ENCODE data around the gene AHDC1. TPM values are rescaled to one million over a fixed set of nuclear protein-coding genes. Genes with fewer than 3 reads are reported as not detected.

AHDC1 gene
- total RNA-seq, 5 donors from 2014 or later (not counting 1 experiment from before 2014, with no cell fraction given), result 21.9 to 26.4 (median 23.1) TPM

DNA sequence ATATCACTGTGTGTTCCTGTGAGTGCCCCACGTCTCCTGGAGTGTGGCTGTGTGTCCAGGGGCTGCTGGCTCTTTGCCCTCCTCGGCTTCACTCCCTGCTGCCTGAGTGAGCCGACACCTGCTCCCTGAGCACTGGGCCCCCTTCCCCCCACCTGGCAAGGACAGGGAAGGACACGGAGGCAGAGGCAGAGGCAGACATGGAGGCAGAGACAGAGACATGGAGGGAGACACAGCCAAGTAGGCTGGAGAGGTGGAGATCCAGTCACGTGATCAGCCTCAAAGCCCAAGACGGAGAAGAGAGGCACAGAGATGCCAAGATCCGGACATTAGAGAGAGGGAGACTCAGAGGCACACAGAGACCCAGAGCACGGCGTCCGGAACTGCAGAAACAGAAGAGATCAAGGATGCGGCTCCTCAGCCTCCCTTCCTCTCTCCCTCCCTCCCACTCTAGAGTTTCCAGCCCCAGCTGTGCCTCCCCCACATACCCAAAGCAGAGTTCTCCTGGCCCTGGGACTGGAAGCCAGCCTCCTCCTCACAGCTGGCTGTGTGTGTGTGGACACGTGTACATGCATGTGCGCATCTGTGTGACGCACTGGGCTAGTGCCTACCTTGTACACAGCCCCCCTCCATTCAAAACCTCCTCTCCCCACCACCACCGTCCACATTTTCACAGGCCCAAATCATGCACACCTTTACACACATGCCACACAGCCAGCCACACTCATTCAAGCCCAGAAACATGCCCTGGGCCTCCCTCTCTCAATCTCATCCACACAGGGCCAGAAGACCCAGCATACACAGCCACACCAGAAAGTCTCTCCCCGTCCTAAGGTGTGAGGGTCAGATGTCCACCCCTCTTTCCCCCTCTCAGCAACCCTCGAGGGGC, 74.9 kb downstream of the AHDC1 start:
- H3K27ac Mint-ChIP-seq, result peak overlapping the region; percentile 41 to 86
- ChIA-PET POLR2A (no interaction called here), CTCF (interaction anchor here in 1 of 2 donors (0.6 kb wide), 1 partner anchor 141 kb away, joined by 3 read pairs; no protein-coding TSS in a partner anchor)
- H3K36me3 ChIP-seq (ENCODE audit: control insufficient read depth in 2 of 2, extremely low read depth in 1 of 2, insufficient read depth in 1 of 2, low read length in 1 of 2), result peaks cover 0 to 10% of the 10 kb centered on the region in 2 donors
- ATAC-seq (replicated peaks in 1 of 4) (no peak), DNase-seq (no peak)
- H3K4me1 ChIP-seq (ENCODE audit: control insufficient read depth in 1 of 2, extremely low read depth in 1 of 2, insufficient read depth in 2 of 2, low read length in 2 of 2), result peaks cover 31 to 64% of the 10 kb centered on the region in 2 experiments
- no peaks in the 10 kb centered on the region for H3K9me3 ChIP-seq
- no peak overlapping the region for H3K4me3 ChIP-seq (ENCODE audit: control insufficient read depth in 1 of 2, extremely low read depth in 1 of 2, low read length in 1 of 2)
- H3K27me3 Mint-ChIP-seq, result no peaks in the 10 kb centered on the region
- 90% methylated on average over 9 of the region's 17 CpGs for WGBS (ENCODE audit: insufficient coverage)
- H3K4me1 Mint-ChIP-seq, result peaks cover 54 to 66% (median 65%) of the 10 kb centered on the region in 3 donors
- no peaks in the 10 kb centered on the region for H3K9me3 Mint-ChIP-seq
- peaks cover 0 to 16% of the 10 kb centered on the region in 2 experiments for H3K27me3 ChIP-seq (replicated peaks in 1 of 2; ENCODE audit: control insufficient read depth in 2 of 2, extremely low read depth in 1 of 2, insufficient read depth in 2 of 2, low read length in 1 of 2)
- H3K27ac ChIP-seq (ENCODE audit: low read length), result peak overlapping the region; percentile 34
- peak overlapping the region; percentile 70 to 94 (median 73) for H3K4me3 Mint-ChIP-seq
- H3K36me3 Mint-ChIP-seq, result peaks cover 15% of the 10 kb centered on the region

DNA sequence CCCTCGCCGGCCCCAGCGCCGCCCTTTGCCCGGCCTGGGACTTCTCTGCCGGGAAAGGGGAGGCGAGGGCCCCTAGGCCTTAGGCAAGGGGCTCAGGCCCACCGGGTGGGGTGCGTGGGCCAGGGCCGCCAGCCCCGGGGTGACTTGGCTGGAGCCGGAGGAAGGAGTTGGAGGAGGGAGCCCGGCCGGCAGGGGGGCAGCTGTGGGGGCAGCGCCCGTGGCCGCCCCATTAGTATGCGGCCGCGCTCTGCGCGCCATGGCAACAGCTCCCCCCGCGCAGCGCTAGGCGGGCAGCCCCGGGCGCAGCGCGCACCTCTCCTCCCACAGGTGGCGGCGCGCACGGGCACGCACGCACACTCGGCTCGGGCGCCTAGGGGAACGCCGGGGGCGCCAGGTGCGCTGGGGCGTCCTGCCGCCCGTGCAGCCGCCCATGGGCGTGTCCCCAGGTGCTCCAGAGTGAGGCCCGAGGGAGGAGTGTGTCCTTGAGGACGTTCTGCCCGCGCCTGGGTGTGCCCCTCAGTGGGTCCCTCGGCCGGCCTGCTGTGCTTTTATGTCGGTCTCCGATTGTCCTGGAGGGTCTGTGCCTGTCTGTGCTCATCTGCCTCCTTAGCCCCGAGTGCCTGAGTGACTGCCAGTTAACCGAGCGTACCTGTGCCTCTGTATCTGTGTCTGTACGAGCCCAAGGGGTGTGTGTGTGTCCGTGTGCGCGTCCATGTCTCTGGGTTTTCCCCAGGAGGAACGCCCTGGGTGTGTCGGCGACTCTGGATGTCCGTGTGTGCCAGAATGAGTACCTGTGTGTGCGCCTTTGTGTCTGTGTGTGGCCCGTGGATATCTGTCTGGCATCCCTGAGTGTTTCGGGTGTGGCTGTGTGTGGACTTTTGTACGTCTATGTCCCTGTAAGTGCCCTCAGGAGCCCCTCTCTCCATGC, 75.8 kb downstream of the AHDC1 start:
- peaks cover 0 to 1% of the 10 kb centered on the region in 2 donors for H3K36me3 ChIP-seq (ENCODE audit: control insufficient read depth in 2 of 2, extremely low read depth in 1 of 2, insufficient read depth in 1 of 2, low read length in 1 of 2)
- no peaks in the 10 kb centered on the region for H3K9me3 ChIP-seq
- Mint-ChIP-seq H3K27ac (peak overlapping the region; percentile 76 to 82), H3K27me3 (no peaks in the 10 kb centered on the region), H3K4me1 (peaks cover 62 to 71% (median 69%) of the 10 kb centered on the region in 3 donors), H3K9me3 (no peaks in the 10 kb centered on the region), H3K4me3 (peak overlapping the region; percentile 70 to 94 (median 73)), H3K36me3 (peaks cover 7% of the 10 kb centered on the region)
- ChIA-PET CTCF (no interaction called here), POLR2A (interaction anchor here (0.6 kb wide), 2 partner anchors 90 to 97 kb away, joined by 6 to 11 read pairs; no protein-coding TSS in a partner anchor)
- DNase-seq (peak; percentile 16 to 79 (median 56)), ATAC-seq (replicated peaks in 1 of 4) (peak; percentile 54 to 72 (median 62))
- H3K4me3 ChIP-seq (ENCODE audit: control insufficient read depth in 1 of 2, extremely low read depth in 1 of 2, low read length in 1 of 2), result peak overlapping the region; percentile 32 to 60
- 17% methylated on average over 70 of the region's 71 CpGs for WGBS (ENCODE audit: insufficient coverage)
- peak overlapping the region; percentile 34 for H3K27ac ChIP-seq (ENCODE audit: low read length)
- peaks cover 36 to 73% of the 10 kb centered on the region in 2 experiments for H3K4me1 ChIP-seq (ENCODE audit: control insufficient read depth in 1 of 2, extremely low read depth in 1 of 2, insufficient read depth in 2 of 2, low read length in 2 of 2)
- H3K27me3 ChIP-seq (replicated peaks in 1 of 2; ENCODE audit: control insufficient read depth in 2 of 2, extremely low read depth in 1 of 2, insufficient read depth in 2 of 2, low read length in 1 of 2), result peaks cover 0 to 16% of the 10 kb centered on the region in 2 experiments

GRCh38 chr1:27527223-27527889, 76.6 kb downstream of the AHDC1 start:
- peak overlapping the region; percentile 98 to 99 for H3K27ac Mint-ChIP-seq
- H3K9me3 ChIP-seq, result no peaks in the 10 kb centered on the region
- H3K27ac ChIP-seq (ENCODE audit: low read length), result peak overlapping the region; percentile 68
- peaks cover 0 to 16% of the 10 kb centered on the region in 2 experiments for H3K27me3 ChIP-seq (replicated peaks in 1 of 2; ENCODE audit: control insufficient read depth in 2 of 2, extremely low read depth in 1 of 2, insufficient read depth in 2 of 2, low read length in 1 of 2)
- DNase-seq, result peak in 34 of 35 experiments; percentile 24 to 82 (median 63)
- H3K4me1 ChIP-seq (ENCODE audit: control insufficient read depth in 1 of 2, extremely low read depth in 1 of 2, insufficient read depth in 2 of 2, low read length in 2 of 2), result peaks cover 36 to 75% of the 10 kb centered on the region in 2 experiments
- H3K36me3 Mint-ChIP-seq, result peaks cover 5% of the 10 kb centered on the region
- peak in 2 of 4 experiments; percentile 6 to 35 for ATAC-seq (replicated peaks in 1 of 4)
- 44% methylated on average over 16 of the region's 27 CpGs for WGBS (ENCODE audit: insufficient coverage)
- no peaks in the 10 kb centered on the region for H3K9me3 Mint-ChIP-seq
- ChIA-PET POLR2A (interaction anchor here (0.6 kb wide), 2 partner anchors 90 to 97 kb away, joined by 6 to 11 read pairs; no protein-coding TSS in a partner anchor), CTCF (no interaction called here)
- peak overlapping the region; percentile 35 to 94 (median 61) for H3K4me3 Mint-ChIP-seq
- H3K4me1 Mint-ChIP-seq, result peaks cover 64 to 69% (median 68%) of the 10 kb centered on the region in 3 donors
- H3K36me3 ChIP-seq (ENCODE audit: control insufficient read depth in 2 of 2, extremely low read depth in 1 of 2, insufficient read depth in 1 of 2, low read length in 1 of 2), result no peaks in the 10 kb centered on the region
- no peaks in the 10 kb centered on the region for H3K27me3 Mint-ChIP-seq
- peak overlapping the region; percentile 27 to 60 for H3K4me3 ChIP-seq (ENCODE audit: control insufficient read depth in 1 of 2, extremely low read depth in 1 of 2, low read length in 1 of 2)

DNA sequence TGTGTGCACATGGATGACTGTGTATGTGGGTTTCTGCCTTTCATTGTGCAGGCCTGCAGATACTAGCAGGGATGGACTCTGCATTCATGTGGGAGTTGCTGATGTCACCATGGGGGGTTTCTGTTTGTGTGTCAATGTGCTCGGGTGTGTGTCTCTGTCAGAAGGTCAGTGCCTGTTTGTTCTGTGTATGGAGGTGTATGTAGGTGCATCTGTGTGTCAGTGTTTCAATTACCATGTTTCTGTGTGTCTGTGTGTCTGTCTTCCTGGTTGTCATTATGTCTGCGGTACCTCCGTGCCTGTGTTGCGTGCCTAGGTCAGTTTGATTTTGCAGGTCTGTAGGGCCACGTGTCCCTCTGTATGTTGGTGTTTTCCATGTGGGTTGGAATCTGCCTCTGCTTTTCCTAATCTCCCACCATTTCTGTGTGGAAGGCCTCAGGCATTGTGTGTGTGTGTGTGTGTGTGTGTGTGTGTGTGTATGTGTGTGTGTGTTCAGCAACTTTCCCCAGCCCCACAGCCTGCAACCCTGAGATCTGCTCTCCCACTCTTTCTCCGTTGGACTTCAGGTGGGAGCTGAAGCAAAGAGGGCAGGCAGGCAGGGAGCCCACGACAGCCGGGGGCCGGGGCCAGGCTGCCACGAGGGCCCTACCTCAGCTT, 77.2 kb downstream of the AHDC1 start:
- peaks cover 0 to 16% of the 10 kb centered on the region in 2 experiments for H3K27me3 ChIP-seq (replicated peaks in 1 of 2; ENCODE audit: control insufficient read depth in 2 of 2, extremely low read depth in 1 of 2, insufficient read depth in 2 of 2, low read length in 1 of 2)
- Mint-ChIP-seq H3K27ac (peak overlapping the region; percentile 98 to 99), H3K27me3 (no peaks in the 10 kb centered on the region), H3K36me3 (no peaks in the 10 kb centered on the region), H3K4me1 (peaks cover 65 to 69% (median 68%) of the 10 kb centered on the region in 3 donors), H3K4me3 (peak overlapping the region; percentile 51 to 94 (median 61)), H3K9me3 (no peaks in the 10 kb centered on the region)
- CTCF ChIA-PET, result interaction anchor here in 1 of 2 donors (0.6 to 0.7 kb wide), 4 partner anchors 37 to 96 kb away, joined by 3 to 5 read pairs (median 4); partner anchors contain the start of gene WASF2
- H3K4me3 ChIP-seq (ENCODE audit: control insufficient read depth in 1 of 2, extremely low read depth in 1 of 2, low read length in 1 of 2), result peak overlapping the region; percentile 23 to 60
- peak overlapping the region; percentile 68 for H3K27ac ChIP-seq (ENCODE audit: low read length)
- POLR2A ChIA-PET, result interaction anchor here in 1 of 2 donors (0.6 kb wide), 1 partner anchor 73 kb away, joined by 4 read pairs; no protein-coding TSS in a partner anchor
- WGBS (ENCODE audit: insufficient coverage), result 50% methylated on average over 10 of the region's 10 CpGs
- H3K4me1 ChIP-seq (ENCODE audit: control insufficient read depth in 1 of 2, extremely low read depth in 1 of 2, insufficient read depth in 2 of 2, low read length in 2 of 2), result peaks cover 37 to 75% of the 10 kb centered on the region in 2 experiments
- ATAC-seq (replicated peaks in 1 of 4) (no peak), DNase-seq (peak in 1 of 35 experiments; percentile 27)
- no peaks in the 10 kb centered on the region for H3K36me3 ChIP-seq (ENCODE audit: control insufficient read depth in 2 of 2, extremely low read depth in 1 of 2, insufficient read depth in 1 of 2, low read length in 1 of 2)
- H3K9me3 ChIP-seq, result no peaks in the 10 kb centered on the region

Measured in T-cell (primary cell).